ENCODE data around the gene SALL4. TPM values are rescaled to one million over a fixed set of nuclear protein-coding genes. Genes with fewer than 3 reads are reported as not detected.

Gene SALL4
- 0.09 TPM in 1 of 2 replicates, not detected in the other for total RNA-seq

DNA sequence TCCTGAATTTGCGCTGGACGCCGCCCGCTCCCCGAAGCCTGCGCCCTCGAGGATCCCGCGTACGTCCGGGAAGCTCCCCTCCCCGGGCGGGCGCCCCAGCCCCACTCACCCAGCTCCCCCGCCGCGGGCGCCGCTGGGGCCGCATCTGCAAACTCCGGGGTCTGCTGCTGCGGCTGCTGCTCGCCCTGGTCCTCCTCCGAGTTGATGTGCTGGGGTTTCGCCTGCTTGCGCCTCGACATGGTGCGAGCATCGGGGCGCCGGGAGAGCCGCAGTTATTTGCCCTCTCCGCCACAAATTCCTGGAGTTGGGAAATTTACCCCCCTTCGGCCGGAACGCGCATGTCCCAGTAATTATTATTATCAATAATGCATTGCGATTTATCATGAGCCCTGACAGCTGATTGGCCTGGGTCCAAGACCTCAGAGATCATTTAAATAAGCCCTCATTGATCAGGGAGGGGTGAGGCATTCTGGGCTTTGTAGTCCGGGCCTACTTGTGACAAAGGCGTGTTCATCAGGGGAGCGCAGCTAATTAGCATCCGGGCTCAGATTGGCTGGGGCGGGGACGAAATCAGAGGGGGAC is at the start of gene SALL4:
SALL4 (minus strand) TSS at position 352 of the 582 bp plus-strand sequence; CDS start at position 239, 113 bp downstream.

DNA sequence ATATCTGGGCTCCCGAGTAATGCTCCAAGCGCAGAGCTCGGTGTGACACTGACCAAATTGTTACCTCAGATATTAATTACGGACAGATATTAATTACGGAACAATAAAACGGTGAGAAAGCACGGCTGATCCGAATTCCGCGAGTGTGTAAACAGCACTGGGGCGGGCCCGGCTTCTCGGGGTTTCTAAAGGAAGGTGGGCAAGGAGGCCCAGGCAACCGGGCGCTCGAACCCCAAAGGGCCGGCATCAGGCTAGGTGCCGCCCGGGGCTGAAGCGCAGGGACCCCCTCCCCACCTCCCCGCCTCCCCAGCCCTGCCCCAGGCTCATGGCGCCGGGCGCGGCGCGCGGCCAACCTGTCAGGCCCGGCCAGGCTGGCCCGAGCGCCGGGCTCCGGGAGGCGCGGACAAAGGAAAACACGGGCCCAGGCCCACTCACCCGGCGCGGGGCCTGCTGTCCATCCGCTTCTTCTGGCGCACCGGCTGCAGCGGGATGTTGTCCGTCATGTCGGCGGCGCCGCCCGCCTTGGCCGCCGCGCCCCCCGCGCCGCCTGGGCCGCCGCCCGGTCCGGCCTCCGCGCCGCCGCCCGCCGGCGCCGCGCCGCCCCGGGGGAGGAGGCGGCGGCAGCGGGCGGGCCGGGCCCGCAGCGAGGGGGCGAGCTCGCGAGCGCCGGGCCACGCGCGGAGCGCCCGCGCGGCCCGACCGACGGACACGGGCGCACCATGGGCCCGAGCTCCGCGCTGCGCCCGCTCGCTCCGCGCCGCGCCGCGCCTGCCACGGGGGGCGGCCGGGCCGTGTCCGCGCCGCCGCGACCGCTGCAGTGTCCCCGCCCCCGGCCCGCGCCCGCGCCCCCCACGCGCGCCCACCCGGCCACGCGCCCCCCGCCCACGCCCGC is 34.2 kb downstream of the SALL4 start, which contains the start of gene ATP9A:
ATP9A (minus strand) TSS at position 524 of the 892 bp plus-strand sequence; CDS start at position 503, 21 bp downstream.

Other genes with a start within 250 kb of the SALL4 start
- gene ATP9A, start 34.1 kb downstream of the SALL4 start, total RNA-seq = 7.7 and 12.8 TPM in 2 replicates